Measurements from ENCODE around the gene NEDD4L.

GRCh38 chr18:58348951-58349350 lies 304.9 kb downstream of the NEDD4L start:
- no peak for TF ChIP-seq CTCF (IDR thresholded peaks at IDR 0.05)
- no peak for TF ChIP-seq POLR2AphosphoS5 (IDR thresholded peaks at IDR 0.05)

Measured in sigmoid colon (tissue), 4 donors.